MM.1S (cell line): ENCODE results near the gene TTC34.

Experiments
- DNase-seq: peaks from one replicate; pipeline ENCODE4 v3.0.0-alpha.2; 2015
- H2AFZ ChIP-seq: fragments of 300-600 bp; sonication (generic); 2 replicates; pipeline ENCODE4 v1.6.0; 2016; ENCODE audit warnings: antibody characterized with exemption, low read length
- H3F3A ChIP-seq: fragments of 300-600 bp; sonication (generic); 2 replicates; pipeline ENCODE4 v1.6.1; 2016; ENCODE audit warnings: mild to moderate bottlenecking, antibody characterized with exemption, low read length, moderate library complexity, mixed read lengths; ENCODE audit not compliant: insufficient read depth
- H3K27ac ChIP-seq: fragments of 300-600 bp; sonication (generic); 2 replicates; pipeline ENCODE4 v1.5.1; 2016; ENCODE audit warnings: mild to moderate bottlenecking, low read length
- H3K27me3 ChIP-seq: fragments of 300-600 bp; sonication (generic); replicated peaks from 2 replicates; pipeline ENCODE4 v1.6.0; 2016; ENCODE audit warnings: low read length; ENCODE audit not compliant: insufficient read depth
- H3K36me3 ChIP-seq: fragments of 300-600 bp; sonication (generic); replicated peaks from 2 replicates; pipeline ENCODE4 v1.6.1; 2016; ENCODE audit warnings: mild to moderate bottlenecking, low read length, mixed read lengths; ENCODE audit not compliant: insufficient read depth
- H3K4me1 ChIP-seq: fragments of 300-600 bp; sonication (generic); 2 replicates; pipeline ENCODE4 v1.6.1; 2016; ENCODE audit warnings: low read length, mixed read lengths
- H3K4me2 ChIP-seq: fragments of 300-600 bp; sonication (generic); 2 replicates; pipeline ENCODE4 v1.6.0; 2016; ENCODE audit warnings: low read depth, low read length
- H3K4me3 ChIP-seq: fragments of 300-600 bp; sonication (generic); 2 replicates; pipeline ENCODE4 v1.5.1; 2016; ENCODE audit warnings: low read length, mixed read lengths
- H3K79me2 ChIP-seq: fragments of 300-600 bp; sonication (generic); 2 replicates; pipeline ENCODE4 v1.6.1; 2016; ENCODE audit warnings: mixed run types, low read length, mixed read lengths
- H3K9ac ChIP-seq: fragments of 300-600 bp; sonication (generic); 2 replicates; pipeline ENCODE4 v1.6.1; 2016; ENCODE audit warnings: low read length, mixed read lengths
- H3K9me2 ChIP-seq: fragments of 300-600 bp; sonication (generic); replicated peaks from 2 replicates; pipeline ENCODE4 v1.6.1; 2016; ENCODE audit warnings: mild to moderate bottlenecking, low read length, mixed read lengths; ENCODE audit not compliant: insufficient read depth
- H3K9me3 ChIP-seq: fragments of 300-600 bp; sonication (generic); replicated peaks from 2 replicates; pipeline ENCODE4 v1.6.1; 2016; ENCODE audit warnings: mild to moderate bottlenecking, low read length, mixed read lengths; ENCODE audit not compliant: insufficient read depth
- H4K20me1 ChIP-seq: fragments of 300-600 bp; sonication (generic); 2 replicates; pipeline ENCODE4 v1.6.1; 2016; ENCODE audit warnings: mild to moderate bottlenecking, low read length, moderate library complexity, mixed read lengths; ENCODE audit not compliant: insufficient read depth
- CTCF ChIP-seq: fragments of 300-600 bp; sonication (generic); IDR thresholded peaks from 2 replicates; pipeline ENCODE4 v1.5.1; 2016; ENCODE audit warnings: antibody characterized with exemption, low read length, mixed read lengths
- EZH2 ChIP-seq: fragments of 300-600 bp; sonication (generic); optimal IDR thresholded peaks from 2 replicates; pipeline ENCODE3; 2017; ENCODE audit warnings: low read depth, mild to moderate bottlenecking, antibody characterized with exemption, low read length, mixed read lengths
- EZH2phosphoT487 ChIP-seq: fragments of 300-600 bp; sonication (generic); IDR thresholded peaks from 2 replicates; pipeline ENCODE4 v1.6.1; 2018; ENCODE audit warnings: antibody characterized with exemption, low read length

Gene TTC34

GRCh38 chr1:2801535-2802291, at the start of gene TTC34:
TTC34 (minus strand) TSS chr1:2801693; CDS start chr1:2800827, 866 bp downstream.
- Histone ChIP-seq H3K9ac (no peak within 1 kb of the TSS), H4K20me1 (no peaks in the 10 kb centered on the region)
- DNase-seq = no peak

GRCh38 chr1:2850502-2850901, 49.0 kb upstream of the TTC34 start:
- H3K79me2 ChIP-seq = no peaks in the 10 kb centered on the region
- no peaks in the 10 kb centered on the region for H3K4me1 ChIP-seq
- no peaks in the 10 kb centered on the region for H3K36me3 ChIP-seq
- H3K4me2 ChIP-seq = no peak overlapping the region
- no peaks in the 10 kb centered on the region for H3F3A ChIP-seq
- peaks cover 84% of the 10 kb centered on the region for H3K27me3 ChIP-seq
- no peak overlapping the region for H3K4me3 ChIP-seq
- H4K20me1 ChIP-seq = no peaks in the 10 kb centered on the region
- TF ChIP-seq EZH2phosphoT487 (no peak), EZH2 (no peak), CTCF (no peak)
- no peaks in the 10 kb centered on the region for H3K9me3 ChIP-seq
- no peak overlapping the region for H2AFZ ChIP-seq
- no peak for DNase-seq
- no peaks in the 10 kb centered on the region for H3K9me2 ChIP-seq
- no peak overlapping the region for H3K9ac ChIP-seq
- no peak overlapping the region for H3K27ac ChIP-seq

More at GRCh38 chr1:2801535-2802291, at the start of gene TTC34:
- H3F3A ChIP-seq = no peaks in the 10 kb centered on the region
- H3K4me2 ChIP-seq = no peak within 1 kb of the TSS
- H2AFZ ChIP-seq = no peak within 1 kb of the TSS
- TF ChIP-seq CTCF (peak; percentile 33), EZH2 (no peak)
- H3K27me3 ChIP-seq = peaks cover 74% of the 10 kb centered on the region
- no peaks in the 10 kb centered on the region for H3K9me3 ChIP-seq
- H3K79me2 ChIP-seq = no peaks in the 10 kb centered on the region
- no peak within 1 kb of the TSS for H3K4me3 ChIP-seq
- no peaks in the 10 kb centered on the region for H3K36me3 ChIP-seq
- no peaks in the 10 kb centered on the region for H3K9me2 ChIP-seq
- no peak within 1 kb of the TSS for H3K27ac ChIP-seq
- H3K4me1 ChIP-seq = no peaks in the 10 kb centered on the region

- Histone ChIP-seq H3K36me3 (no peaks in the 10 kb centered on the region), H3K79me2 (no peaks in the 10 kb centered on the region), H3K4me3 (no peak overlapping the region), H3F3A (no peaks in the 10 kb centered on the region), H3K4me1 (no peaks in the 10 kb centered on the region), H3K9me2 (no peaks in the 10 kb centered on the region), H3K27ac (no peak overlapping the region), H3K4me2 (no peak overlapping the region), H3K27me3 (peaks cover 83% of the 10 kb centered on the region), H4K20me1 (no peaks in the 10 kb centered on the region), H3K9me3 (no peaks in the 10 kb centered on the region), H2AFZ (no peak overlapping the region), H3K9ac (no peak overlapping the region)
- TF ChIP-seq EZH2phosphoT487 (no peak), EZH2 (no peak), CTCF (no peak)
- DNase-seq = no peak
Measured at GRCh38 chr1:2848006-2848670, 46.6 kb upstream of the TTC34 start.
